HG03097 (cell line): ENCODE measurements around the gene ABHD12.
"Not testable (repeated sequence)": the region's sequence is repeated elsewhere in the genome, so short reads cannot be mapped to it uniquely, and the experiment has no call there.

Experiments used
- ATAC-seq: cut with Tn5 transposase; IDR thresholded peaks from one replicate; pipeline ENCODE4 v1.9.1; 2021; ENCODE audit not compliant: unreplicated experiment, low FRiP score

The ABHD12 gene

DNA sequence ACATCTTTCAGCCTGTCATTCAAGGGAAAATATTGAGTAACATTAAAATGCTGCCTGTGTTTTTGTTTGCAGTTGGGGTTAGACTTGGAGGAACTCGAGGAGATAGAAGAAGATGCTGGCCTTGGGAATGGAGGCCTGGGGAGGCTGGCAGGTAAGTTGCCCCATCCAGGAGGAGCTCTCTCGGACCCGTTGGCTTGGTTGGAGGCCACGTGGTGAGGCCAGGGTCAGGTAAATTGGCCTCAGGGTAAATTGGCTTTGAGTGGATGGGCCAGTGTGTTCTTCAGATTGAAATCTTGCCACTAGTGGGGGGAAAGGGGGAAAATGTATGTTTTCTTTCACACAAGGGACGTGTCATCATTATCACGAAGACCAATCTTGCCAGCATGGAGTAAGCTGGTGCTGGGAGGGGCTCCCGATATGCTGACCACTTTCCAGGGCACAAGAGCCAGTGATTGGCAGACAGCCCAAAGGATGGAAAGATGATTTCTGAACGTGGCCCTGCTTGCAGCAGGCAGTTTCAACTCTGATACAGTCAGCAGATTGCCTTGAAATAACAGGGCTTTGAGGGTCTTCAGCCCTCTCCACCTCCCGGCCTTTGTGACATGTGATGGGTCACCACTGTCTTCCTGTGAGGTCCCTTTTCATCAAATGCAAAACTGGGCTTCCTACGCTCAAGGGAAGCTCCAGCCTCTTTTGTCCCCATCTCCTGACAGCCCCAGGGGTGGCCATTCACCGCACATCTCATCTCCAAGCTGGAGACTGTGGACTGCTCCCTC is 121.4 kb downstream of the ABHD12 start:
- no peak for ATAC-seq

GRCh38 chr20:25260770-25261437 is 129.7 kb downstream of the ABHD12 start:
- not testable (repeated sequence) for ATAC-seq

- ATAC-seq: no peak
Observed at GRCh38 chr20:25259788-25260254, 130.8 kb downstream of the ABHD12 start.

DNA sequence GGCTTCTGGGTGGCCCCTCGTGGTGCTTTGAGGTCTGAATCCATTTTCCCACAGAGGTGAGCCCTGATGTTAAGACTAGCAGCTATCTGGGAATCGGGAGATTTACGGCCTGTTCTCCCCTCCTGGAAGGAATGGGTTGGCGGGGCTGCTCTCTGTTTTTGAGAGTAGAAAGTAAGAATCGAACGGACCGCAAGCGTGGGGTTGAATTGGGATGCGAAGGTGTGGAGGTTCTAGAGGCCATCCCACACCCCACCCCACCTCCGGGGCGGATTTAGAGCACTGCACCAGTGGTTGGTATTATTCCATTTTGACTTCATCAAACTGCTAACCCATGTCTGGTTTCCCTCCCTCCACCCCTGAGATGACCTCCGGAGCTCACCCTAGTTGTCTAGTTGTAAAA is 131.3 kb downstream of the ABHD12 start:
- no peak for ATAC-seq

- no peak for ATAC-seq
Observed at GRCh38 chr20:25258828-25259227, 131.8 kb downstream of the ABHD12 start.

GRCh38 chr20:25258476-25258805 is 132.2 kb downstream of the ABHD12 start:
- no peak for ATAC-seq

DNA sequence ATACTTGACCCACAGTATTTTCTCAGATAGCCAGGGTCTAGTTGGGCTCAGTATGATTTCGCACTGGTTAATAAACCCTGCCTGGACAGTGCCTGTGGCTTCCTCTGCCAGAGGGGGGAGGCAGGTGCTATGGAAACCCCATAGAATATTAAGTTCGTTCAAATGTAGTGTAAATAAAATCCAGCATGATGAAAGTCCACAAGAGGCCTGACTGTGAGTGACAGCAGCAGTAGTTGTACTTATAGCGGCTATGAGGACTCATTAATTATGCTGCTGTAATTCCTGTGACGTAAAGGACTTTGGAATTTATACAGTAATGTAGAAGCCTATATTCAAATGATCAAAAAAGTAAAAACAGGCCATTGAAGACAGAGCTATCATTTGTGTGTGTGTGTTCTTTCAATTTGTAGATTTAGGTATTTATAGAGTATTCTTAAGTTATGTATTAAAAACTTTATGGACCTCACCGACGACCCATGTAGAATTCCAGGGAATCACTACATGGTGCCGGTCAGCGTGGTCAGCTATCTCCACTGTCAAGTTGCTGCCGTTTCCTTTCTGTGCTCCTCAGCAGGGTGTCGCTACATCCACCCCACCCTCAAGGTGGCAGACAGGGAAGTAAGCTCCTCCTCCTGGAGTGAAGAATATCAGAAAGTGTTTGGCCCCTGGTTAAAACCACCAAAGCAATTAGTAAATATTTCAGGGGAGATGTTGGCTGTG is 132.7 kb downstream of the ABHD12 start:
- ATAC-seq: no peak

GRCh38 chr20:25257130-25257529 is 133.5 kb downstream of the ABHD12 start:
- ATAC-seq: no peak

GRCh38 chr20:25256226-25256859 is 134.3 kb downstream of the ABHD12 start:
- no peak for ATAC-seq

DNA sequence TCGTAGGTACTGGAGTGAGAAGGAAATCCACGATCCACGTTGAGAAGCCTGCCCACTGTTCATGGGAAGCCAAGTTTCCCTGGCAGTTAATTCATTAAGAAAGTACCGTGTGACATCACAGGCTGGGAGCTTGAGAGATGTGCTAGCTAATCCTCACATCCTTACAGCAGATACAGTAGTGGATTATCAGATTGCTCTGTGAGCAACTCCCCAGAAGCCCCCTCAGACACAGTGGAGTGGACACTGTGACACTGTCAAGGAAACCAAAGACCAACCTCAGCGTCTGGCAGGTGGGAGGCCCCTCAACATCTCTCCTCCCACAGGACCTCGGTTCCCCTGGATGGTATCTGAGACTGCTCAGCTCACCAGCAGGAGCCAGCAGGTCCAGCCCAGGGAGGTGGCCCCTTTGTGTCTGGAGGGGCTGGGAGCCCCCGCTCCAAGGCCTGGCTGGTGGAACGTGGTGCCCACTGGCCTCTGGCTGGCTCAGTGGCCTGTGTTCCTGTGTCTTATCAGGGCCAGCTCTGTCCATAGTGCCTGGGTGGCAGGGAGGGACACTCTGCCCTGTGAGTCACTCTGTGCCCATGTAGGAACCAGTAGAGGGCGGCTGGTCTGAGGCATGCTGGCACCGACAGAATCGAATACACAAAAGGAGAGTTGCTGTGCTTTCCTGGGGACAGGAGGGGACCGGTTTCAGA is 135.5 kb downstream of the ABHD12 start:
- no peak for ATAC-seq

DNA sequence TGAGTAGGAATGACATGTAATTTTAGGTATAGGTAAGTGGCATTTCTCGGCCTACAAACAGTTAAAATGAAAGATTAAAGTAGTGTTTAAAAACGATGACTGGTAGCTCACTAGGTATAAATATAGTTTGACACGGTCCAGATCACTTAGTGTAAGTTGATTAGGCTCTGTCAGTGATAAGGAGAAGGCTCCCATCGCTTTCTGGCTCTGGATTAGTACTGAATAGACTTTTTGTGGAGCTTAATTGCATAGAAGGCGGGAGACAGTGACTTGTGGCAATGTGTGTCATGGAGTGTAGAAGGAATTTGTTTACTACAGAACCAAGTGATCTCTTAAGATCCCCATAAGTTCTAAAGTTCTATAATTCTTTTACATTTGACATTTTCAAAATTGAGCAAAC is 136.1 kb downstream of the ABHD12 start:
- ATAC-seq: no peak

GRCh38 chr20:25253606-25254275 is 136.9 kb downstream of the ABHD12 start:
- ATAC-seq: no peak

DNA sequence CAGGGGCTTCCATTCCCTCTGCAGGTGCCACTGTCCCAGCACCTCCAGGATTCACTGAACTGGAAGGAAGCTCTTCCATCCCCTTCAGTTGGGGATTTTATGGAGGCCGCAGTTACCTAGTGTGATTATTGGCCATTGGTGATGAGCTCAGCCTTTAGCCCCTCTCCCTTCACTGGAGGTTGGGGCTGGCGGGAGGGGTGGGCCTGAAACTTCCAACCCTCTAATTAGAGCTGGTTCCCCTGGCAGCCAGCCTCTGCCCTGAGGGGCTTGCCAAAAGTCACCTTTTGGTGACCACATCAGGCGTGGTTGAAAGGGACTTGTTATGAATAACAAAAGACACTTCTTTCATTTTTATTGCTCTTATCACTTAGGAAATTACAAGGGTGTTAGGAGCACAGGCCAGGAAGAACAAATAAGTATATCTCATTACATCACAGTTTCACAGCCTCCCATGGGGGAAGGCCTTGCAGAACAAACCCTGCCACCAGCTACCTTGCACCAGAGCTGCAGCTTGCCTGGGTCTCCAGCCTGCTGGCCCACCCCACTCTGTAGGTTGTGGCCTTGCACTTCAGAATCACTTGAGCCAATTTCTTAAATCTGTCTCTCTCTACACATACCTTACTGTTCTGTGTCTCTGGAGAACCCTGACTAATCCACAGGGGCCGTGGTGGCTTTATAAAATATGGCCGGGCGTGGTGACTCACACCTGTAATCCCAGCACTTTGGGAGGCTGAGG is 137.8 kb downstream of the ABHD12 start:
- no peak for ATAC-seq

GRCh38 chr20:25252230-25252651 is 138.4 kb downstream of the ABHD12 start:
- no peak for ATAC-seq

- ATAC-seq: no peak
Observed at GRCh38 chr20:25251558-25251957, 139.1 kb downstream of the ABHD12 start.

GRCh38 chr20:25251019-25251418 is 139.6 kb downstream of the ABHD12 start:
- ATAC-seq: no peak

GRCh38 chr20:25250508-25250907 is 140.1 kb downstream of the ABHD12 start:
- ATAC-seq: no peak
